ENCODE results near the gene BRCA2.
"Not testable (repeated sequence)": the region's sequence is repeated elsewhere in the genome, so short reads cannot be mapped to it uniquely, and the experiment has no call there.

DNA sequence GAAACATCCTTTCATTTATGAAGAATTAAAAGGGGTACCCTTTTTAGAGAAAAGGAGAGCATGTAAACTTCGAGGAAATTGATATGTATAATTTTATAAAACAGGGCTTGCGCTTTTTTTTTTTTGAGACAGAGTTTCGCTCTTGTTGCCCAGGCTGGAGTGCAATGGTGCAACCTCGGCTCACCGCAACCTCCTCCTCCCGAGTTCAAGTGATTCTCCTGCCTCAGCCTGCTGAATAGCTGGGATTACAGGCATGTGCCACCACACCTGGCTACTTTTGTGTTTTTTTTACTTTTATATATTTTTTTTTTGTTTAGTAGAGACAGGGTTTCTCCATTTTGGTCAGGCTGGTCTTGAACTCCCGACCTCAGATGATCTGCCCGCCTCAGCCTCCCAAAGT, 40.6 kb downstream of the BRCA2 start:
- TF ChIP-seq, protein P1, sequence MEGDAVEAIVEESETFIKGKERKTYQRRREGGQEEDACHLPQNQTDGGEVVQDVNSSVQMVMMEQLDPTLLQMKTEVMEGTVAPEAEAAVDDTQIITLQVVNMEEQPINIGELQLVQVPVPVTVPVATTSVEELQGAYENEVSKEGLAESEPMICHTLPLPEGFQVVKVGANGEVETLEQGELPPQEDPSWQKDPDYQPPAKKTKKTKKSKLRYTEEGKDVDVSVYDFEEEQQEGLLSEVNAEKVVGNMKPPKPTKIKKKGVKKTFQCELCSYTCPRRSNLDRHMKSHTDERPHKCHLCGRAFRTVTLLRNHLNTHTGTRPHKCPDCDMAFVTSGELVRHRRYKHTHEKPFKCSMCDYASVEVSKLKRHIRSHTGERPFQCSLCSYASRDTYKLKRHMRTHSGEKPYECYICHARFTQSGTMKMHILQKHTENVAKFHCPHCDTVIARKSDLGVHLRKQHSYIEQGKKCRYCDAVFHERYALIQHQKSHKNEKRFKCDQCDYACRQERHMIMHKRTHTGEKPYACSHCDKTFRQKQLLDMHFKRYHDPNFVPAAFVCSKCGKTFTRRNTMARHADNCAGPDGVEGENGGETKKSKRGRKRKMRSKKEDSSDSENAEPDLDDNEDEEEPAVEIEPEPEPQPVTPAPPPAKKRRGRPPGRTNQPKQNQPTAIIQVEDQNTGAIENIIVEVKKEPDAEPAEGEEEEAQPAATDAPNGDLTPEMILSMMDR (IDR thresholded peaks at IDR 0.05; ENCODE audit: insufficient read depth, low read depth, low read length), result not testable (repeated sequence)
- not testable (repeated sequence) for TF ChIP-seq EZH2 (IDR thresholded peaks at IDR 0.05; ENCODE audit: insufficient read depth, low read length)
